Gastroesophageal sphincter (tissue), 3 donors: ENCODE data around the gene LRP1B.

Experiments used
- EP300 ChIP-seq: sonication (generic); formaldehyde crosslinking; IDR thresholded peaks from one replicate; pipeline ENCODE4 v1.6.1; 2017; ENCODE audit warnings: antibody characterized with exemption, mild to moderate bottlenecking
- POLR2A ChIP-seq, 2 donors: fragments of 450-650 bp; IDR thresholded peaks; one replicate each; pipeline ENCODE4 v1.6.1; 2017; ENCODE audit warnings: antibody characterized with exemption in 2 of 2, mild to moderate bottlenecking in 2 of 2, moderate library complexity in 1 of 2
- TF ChIP-seq, protein P1 (sequence below), 4 experiments: fragments of 200-600 bp in 2 of 4; fragments of 450-650 bp in 2 of 4; sonication (generic) in 1 of 4; IDR thresholded peaks; one replicate each; pipeline ENCODE4 v1.5.1; 2017 to 2019; ENCODE audit warnings: antibody characterized with exemption in 4 of 4, mild to moderate bottlenecking in 2 of 4, moderate library complexity in 2 of 4

DNA sequence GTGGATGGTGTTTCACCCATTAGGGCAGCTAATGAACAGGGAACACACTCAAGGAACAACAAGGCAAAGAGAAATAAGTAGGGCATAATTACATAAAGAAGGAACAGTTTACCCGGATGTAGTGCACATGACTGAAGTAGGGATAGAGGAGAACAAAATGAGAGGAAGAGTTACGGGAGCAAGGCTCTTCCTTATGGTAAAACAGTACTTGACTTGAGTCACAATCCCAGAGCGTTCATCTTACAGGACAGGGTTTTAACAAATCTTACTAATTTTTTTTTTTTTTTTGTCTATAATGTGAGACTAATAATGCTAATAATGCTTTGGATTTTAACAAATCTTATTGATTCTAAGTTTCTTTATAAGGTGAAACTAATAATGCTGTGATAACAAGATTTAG lies 1329.5 kb downstream of the LRP1B start:
- no peak for TF ChIP-seq POLR2A (IDR thresholded peaks at IDR 0.05)
- TF ChIP-seq, protein P1, sequence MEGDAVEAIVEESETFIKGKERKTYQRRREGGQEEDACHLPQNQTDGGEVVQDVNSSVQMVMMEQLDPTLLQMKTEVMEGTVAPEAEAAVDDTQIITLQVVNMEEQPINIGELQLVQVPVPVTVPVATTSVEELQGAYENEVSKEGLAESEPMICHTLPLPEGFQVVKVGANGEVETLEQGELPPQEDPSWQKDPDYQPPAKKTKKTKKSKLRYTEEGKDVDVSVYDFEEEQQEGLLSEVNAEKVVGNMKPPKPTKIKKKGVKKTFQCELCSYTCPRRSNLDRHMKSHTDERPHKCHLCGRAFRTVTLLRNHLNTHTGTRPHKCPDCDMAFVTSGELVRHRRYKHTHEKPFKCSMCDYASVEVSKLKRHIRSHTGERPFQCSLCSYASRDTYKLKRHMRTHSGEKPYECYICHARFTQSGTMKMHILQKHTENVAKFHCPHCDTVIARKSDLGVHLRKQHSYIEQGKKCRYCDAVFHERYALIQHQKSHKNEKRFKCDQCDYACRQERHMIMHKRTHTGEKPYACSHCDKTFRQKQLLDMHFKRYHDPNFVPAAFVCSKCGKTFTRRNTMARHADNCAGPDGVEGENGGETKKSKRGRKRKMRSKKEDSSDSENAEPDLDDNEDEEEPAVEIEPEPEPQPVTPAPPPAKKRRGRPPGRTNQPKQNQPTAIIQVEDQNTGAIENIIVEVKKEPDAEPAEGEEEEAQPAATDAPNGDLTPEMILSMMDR (IDR thresholded peaks at IDR 0.05): no peak
- no peak for TF ChIP-seq EP300
